ENCODE measurements around the gene ARHGDIB.

DNA sequence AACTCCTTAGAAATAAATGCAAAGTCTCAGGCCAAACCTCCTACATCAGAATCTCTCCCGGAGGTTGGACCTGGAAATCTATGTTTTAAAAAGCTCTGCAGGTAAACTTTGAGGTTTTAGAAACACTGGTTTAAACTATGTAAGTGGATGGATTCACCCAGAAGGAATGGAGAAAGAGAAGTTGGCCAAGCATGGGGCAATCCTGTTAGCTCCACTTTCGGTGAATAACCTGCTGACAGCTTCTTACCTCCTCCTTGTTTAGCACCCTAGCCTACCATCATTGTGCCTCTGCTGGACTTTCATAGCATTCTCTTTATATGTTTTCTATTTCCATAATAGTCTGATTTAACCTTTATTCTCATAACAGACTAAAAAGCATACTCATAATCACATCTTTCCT lies 3.0 kb upstream of the ARHGDIB start:
- TF ChIP-seq, protein P1, sequence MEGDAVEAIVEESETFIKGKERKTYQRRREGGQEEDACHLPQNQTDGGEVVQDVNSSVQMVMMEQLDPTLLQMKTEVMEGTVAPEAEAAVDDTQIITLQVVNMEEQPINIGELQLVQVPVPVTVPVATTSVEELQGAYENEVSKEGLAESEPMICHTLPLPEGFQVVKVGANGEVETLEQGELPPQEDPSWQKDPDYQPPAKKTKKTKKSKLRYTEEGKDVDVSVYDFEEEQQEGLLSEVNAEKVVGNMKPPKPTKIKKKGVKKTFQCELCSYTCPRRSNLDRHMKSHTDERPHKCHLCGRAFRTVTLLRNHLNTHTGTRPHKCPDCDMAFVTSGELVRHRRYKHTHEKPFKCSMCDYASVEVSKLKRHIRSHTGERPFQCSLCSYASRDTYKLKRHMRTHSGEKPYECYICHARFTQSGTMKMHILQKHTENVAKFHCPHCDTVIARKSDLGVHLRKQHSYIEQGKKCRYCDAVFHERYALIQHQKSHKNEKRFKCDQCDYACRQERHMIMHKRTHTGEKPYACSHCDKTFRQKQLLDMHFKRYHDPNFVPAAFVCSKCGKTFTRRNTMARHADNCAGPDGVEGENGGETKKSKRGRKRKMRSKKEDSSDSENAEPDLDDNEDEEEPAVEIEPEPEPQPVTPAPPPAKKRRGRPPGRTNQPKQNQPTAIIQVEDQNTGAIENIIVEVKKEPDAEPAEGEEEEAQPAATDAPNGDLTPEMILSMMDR (IDR thresholded peaks at IDR 0.05): no peak
- TF ChIP-seq POLR2AphosphoS5 (IDR thresholded peaks at IDR 0.05): no peak
- TF ChIP-seq EP300 (IDR thresholded peaks at IDR 0.05): no peak
- TF ChIP-seq POLR2A (IDR thresholded peaks at IDR 0.05): no peak

Data from stomach (tissue), 4 donors.